ENCODE data around the gene DPH2. TPM values are rescaled to one million over a fixed set of nuclear protein-coding genes. Genes with fewer than 3 reads are reported as not detected.

Gene DPH2
- polyA plus RNA-seq, 1 of the 3 experiments (the other 2 are of a cell fraction), result 76.9 TPM

- H3K36me3 ChIP-seq (replicated peaks in 1 of 2; ENCODE audit: control insufficient read depth in 1 of 2, insufficient read depth in 2 of 2, low read length in 1 of 2), result peaks cover 0 to 19% of the 10 kb centered on the region in 2 experiments
- DNase-seq, result no peak
- no peak overlapping the region for H2AFZ ChIP-seq (ENCODE audit: low read depth)
- CTCF ChIA-PET, result interaction anchor here (1.0 to 9.4 kb wide), 4 partner anchors 17 to 188 kb away, joined by 3 to 105 read pairs (median 8); partner anchors contain the start of gene ARTN
- H4K20me1 ChIP-seq (ENCODE audit: insufficient read depth), result peaks cover 6% of the 10 kb centered on the region; the same call in 1 of the 2 replicates
- no peaks in the 10 kb centered on the region for H3F3A ChIP-seq (replicated peaks; ENCODE audit: insufficient read depth)
- 90% methylated on average over 4 of the region's 4 CpGs for WGBS (ENCODE audit: low lambda C conversion rate)
- H3K27ac ChIP-seq (ENCODE audit: low read depth in 2 of 2, low read length in 1 of 2), result no peak overlapping the region
- H3K9me2 ChIP-seq, result no peaks in the 10 kb centered on the region
- H3K4me3 ChIP-seq (ENCODE audit: low read depth in 2 of 2, low read length in 1 of 2), result no peak overlapping the region
- H3K4me1 ChIP-seq (ENCODE audit: control insufficient read depth in 1 of 2, insufficient read depth in 2 of 2, low read depth in 1 of 2, low read length in 1 of 2), result peaks cover 12 to 25% of the 10 kb centered on the region in 2 experiments
- H3K9ac ChIP-seq, result no peak overlapping the region
- no peak overlapping the region for H3K4me2 ChIP-seq
- H3K9me3 ChIP-seq, result no peaks in the 10 kb centered on the region
- TF ChIP-seq ELF1 (IDR thresholded peaks at IDR 0.05) (no peak), FOSL2 (IDR thresholded peaks at IDR 0.05; ENCODE audit: borderline replicate concordance, low read depth) (peak; percentile 21; the same call in 1 of the 2 replicates)
- H3K27me3 ChIP-seq (ENCODE audit: insufficient read depth), result no peaks in the 10 kb centered on the region
- H3K79me2 ChIP-seq (ENCODE audit: insufficient read depth), result peaks cover 13% of the 10 kb centered on the region; the same call in 1 of the 2 replicates
- POLR2A ChIA-PET, result no interaction called here
Observed at GRCh38 chr1:43951021-43951985, 18.5 kb upstream of the DPH2 start.

DNA sequence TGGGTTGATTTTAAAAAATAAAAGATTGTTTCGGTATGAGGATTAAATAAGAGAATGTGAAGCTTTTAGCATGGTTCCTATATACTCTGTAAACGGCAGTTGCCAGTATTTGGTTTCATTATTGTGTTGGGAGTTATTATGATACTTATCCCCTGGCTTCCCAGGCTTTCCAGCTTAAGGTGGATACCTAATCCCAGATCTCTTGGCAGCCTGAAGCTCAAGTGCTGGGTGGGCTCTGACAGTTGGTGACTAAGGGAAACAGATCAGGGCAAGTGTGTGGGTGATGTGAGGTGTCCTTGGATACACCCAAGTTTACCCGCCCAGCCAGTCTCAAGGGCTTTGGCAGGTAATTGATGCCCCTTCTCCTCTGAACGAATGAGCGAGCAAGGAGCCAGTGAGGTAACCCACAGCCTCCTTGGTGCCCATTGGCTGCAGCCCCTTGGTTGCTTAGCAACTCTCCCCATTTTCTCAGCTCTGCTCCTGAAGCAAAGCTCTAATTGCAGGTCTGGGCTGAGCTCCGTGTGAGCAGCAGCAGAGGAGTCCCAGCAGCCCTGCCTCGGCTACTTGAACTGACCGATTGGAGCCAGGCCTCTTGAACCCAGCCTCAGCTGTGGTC is 17.0 kb upstream of the DPH2 start:
- H3K36me3 ChIP-seq (replicated peaks in 1 of 2; ENCODE audit: control insufficient read depth in 1 of 2, insufficient read depth in 2 of 2, low read length in 1 of 2), result peaks cover 0 to 33% of the 10 kb centered on the region in 2 experiments
- DNase-seq, result no peak
- no peaks in the 10 kb centered on the region for H3K27me3 ChIP-seq (ENCODE audit: insufficient read depth)
- H2AFZ ChIP-seq (ENCODE audit: low read depth), result no peak overlapping the region
- no peak overlapping the region for H3K4me2 ChIP-seq
- H3K4me1 ChIP-seq (ENCODE audit: control insufficient read depth in 1 of 2, insufficient read depth in 2 of 2, low read depth in 1 of 2, low read length in 1 of 2), result peaks cover 10 to 19% of the 10 kb centered on the region in 2 experiments
- no peaks in the 10 kb centered on the region for H3F3A ChIP-seq (replicated peaks; ENCODE audit: insufficient read depth)
- no peak overlapping the region for H3K4me3 ChIP-seq (ENCODE audit: low read depth in 2 of 2, low read length in 1 of 2)
- no peak overlapping the region for H3K9ac ChIP-seq
- no peaks in the 10 kb centered on the region for H3K9me3 ChIP-seq
- peaks cover 6% of the 10 kb centered on the region; the same call in 1 of the 2 replicates for H4K20me1 ChIP-seq (ENCODE audit: insufficient read depth)
- H3K27ac ChIP-seq (ENCODE audit: low read depth in 2 of 2, low read length in 1 of 2), result no peak overlapping the region
- H3K79me2 ChIP-seq (ENCODE audit: insufficient read depth), result peaks cover 4% of the 10 kb centered on the region; the same call in 1 of the 2 replicates
- ChIA-PET CTCF (interaction anchor here (0.7 to 1.3 kb wide), 4 partner anchors 18 to 423 kb away, joined by 3 read pairs; no protein-coding TSS in a partner anchor), POLR2A (no interaction called here)
- H3K9me2 ChIP-seq, result no peaks in the 10 kb centered on the region
- 90% methylated on average over 6 of the region's 8 CpGs for WGBS (ENCODE audit: low lambda C conversion rate)
- TF ChIP-seq, protein P1, sequence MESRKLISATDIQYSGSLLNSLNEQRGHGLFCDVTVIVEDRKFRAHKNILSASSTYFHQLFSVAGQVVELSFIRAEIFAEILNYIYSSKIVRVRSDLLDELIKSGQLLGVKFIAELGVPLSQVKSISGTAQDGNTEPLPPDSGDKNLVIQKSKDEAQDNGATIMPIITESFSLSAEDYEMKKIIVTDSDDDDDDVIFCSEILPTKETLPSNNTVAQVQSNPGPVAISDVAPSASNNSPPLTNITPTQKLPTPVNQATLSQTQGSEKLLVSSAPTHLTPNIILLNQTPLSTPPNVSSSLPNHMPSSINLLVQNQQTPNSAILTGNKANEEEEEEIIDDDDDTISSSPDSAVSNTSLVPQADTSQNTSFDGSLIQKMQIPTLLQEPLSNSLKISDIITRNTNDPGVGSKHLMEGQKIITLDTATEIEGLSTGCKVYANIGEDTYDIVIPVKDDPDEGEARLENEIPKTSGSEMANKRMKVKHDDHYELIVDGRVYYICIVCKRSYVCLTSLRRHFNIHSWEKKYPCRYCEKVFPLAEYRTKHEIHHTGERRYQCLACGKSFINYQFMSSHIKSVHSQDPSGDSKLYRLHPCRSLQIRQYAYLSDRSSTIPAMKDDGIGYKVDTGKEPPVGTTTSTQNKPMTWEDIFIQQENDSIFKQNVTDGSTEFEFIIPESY (IDR thresholded peaks at IDR 0.05; ENCODE audit: borderline replicate concordance, low read depth), result no peak
- no peak for TF ChIP-seq MXI1 (IDR thresholded peaks at IDR 0.05; ENCODE audit: low read depth, low read length)
- no peak for TF ChIP-seq PBX3 (IDR thresholded peaks at IDR 0.05)
- TF ChIP-seq RXRA (IDR thresholded peaks at IDR 0.05; ENCODE audit: borderline replicate concordance, low read depth), result no peak
- no peak for TF ChIP-seq MAX (IDR thresholded peaks at IDR 0.05; ENCODE audit: low read depth)
- TF ChIP-seq, protein P2, sequence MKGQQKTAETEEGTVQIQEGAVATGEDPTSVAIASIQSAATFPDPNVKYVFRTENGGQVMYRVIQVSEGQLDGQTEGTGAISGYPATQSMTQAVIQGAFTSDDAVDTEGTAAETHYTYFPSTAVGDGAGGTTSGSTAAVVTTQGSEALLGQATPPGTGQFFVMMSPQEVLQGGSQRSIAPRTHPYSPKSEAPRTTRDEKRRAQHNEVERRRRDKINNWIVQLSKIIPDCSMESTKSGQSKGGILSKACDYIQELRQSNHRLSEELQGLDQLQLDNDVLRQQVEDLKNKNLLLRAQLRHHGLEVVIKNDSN (IDR thresholded peaks at IDR 0.05; ENCODE audit: borderline replicate concordance, low read depth), result no peak
- TF ChIP-seq SIN3A (IDR thresholded peaks at IDR 0.05; ENCODE audit: borderline replicate concordance, low read depth, low read length), result no peak
- TF ChIP-seq, protein P3, sequence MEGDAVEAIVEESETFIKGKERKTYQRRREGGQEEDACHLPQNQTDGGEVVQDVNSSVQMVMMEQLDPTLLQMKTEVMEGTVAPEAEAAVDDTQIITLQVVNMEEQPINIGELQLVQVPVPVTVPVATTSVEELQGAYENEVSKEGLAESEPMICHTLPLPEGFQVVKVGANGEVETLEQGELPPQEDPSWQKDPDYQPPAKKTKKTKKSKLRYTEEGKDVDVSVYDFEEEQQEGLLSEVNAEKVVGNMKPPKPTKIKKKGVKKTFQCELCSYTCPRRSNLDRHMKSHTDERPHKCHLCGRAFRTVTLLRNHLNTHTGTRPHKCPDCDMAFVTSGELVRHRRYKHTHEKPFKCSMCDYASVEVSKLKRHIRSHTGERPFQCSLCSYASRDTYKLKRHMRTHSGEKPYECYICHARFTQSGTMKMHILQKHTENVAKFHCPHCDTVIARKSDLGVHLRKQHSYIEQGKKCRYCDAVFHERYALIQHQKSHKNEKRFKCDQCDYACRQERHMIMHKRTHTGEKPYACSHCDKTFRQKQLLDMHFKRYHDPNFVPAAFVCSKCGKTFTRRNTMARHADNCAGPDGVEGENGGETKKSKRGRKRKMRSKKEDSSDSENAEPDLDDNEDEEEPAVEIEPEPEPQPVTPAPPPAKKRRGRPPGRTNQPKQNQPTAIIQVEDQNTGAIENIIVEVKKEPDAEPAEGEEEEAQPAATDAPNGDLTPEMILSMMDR (IDR thresholded peaks at IDR 0.05), result no peak
- no peak for TF ChIP-seq RAD21 (IDR thresholded peaks at IDR 0.05; ENCODE audit: low read length)
- no peak for TF ChIP-seq FOXJ3 (CRISPR knock-in tag; IDR thresholded peaks at IDR 0.05)
- no peak for TF ChIP-seq ELF1 (IDR thresholded peaks at IDR 0.05)
- TF ChIP-seq, protein P4, sequence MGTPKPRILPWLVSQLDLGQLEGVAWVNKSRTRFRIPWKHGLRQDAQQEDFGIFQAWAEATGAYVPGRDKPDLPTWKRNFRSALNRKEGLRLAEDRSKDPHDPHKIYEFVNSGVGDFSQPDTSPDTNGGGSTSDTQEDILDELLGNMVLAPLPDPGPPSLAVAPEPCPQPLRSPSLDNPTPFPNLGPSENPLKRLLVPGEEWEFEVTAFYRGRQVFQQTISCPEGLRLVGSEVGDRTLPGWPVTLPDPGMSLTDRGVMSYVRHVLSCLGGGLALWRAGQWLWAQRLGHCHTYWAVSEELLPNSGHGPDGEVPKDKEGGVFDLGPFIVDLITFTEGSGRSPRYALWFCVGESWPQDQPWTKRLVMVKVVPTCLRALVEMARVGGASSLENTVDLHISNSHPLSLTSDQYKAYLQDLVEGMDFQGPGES (IDR thresholded peaks at IDR 0.05; ENCODE audit: low read depth, low read length), result no peak
- TF ChIP-seq TAF1 (IDR thresholded peaks at IDR 0.05; ENCODE audit: borderline replicate concordance, low read depth, low read length), result no peak

All from SK-N-SH (cell line).